Effector memory CD4-positive, alpha-beta T cell (primary cell): Measurements from ENCODE around the gene CMTM1.
A peak's percentile ranks its signal among the peaks of the same experiment; 100 is the strongest.

ENCODE experiments used
- DNase-seq, 3 donors: peaks; one replicate each; pipeline ENCODE4 v3.0.0-alpha.2; 2020
- H3K27ac ChIP-seq: 2 replicates; pipeline ENCODE4 v1.7.0; 2013; ENCODE audit warnings: mild to moderate bottlenecking, low read length, moderate library complexity; ENCODE audit not compliant: insufficient read depth, poor library complexity, severe bottlenecking
- H3K27me3 ChIP-seq: replicated peaks from 2 replicates; pipeline ENCODE4 v1.7.0; 2013; ENCODE audit warnings: mild to moderate bottlenecking, low read length; ENCODE audit not compliant: insufficient read depth, control insufficient read depth, poor library complexity, severe bottlenecking
- H3K36me3 ChIP-seq: 2 replicates; pipeline ENCODE4 v1.7.0; 2013; ENCODE audit warnings: mild to moderate bottlenecking, low read length, moderate library complexity; ENCODE audit not compliant: control insufficient read depth, insufficient read depth
- H3K4me1 ChIP-seq: 2 replicates; pipeline ENCODE4 v1.7.0; 2013; ENCODE audit warnings: low read length, mild to moderate bottlenecking; ENCODE audit not compliant: control insufficient read depth, insufficient read depth, poor library complexity, severe bottlenecking
- H3K4me3 ChIP-seq: 2 replicates; pipeline ENCODE4 v1.7.0; 2013; ENCODE audit warnings: low read length, low read depth, mild to moderate bottlenecking; ENCODE audit not compliant: insufficient read depth, poor library complexity, severe bottlenecking
- H3K9me3 ChIP-seq: 2 replicates; pipeline ENCODE4 v1.7.0; 2013; ENCODE audit warnings: mild to moderate bottlenecking, low read length, moderate library complexity; ENCODE audit not compliant: control insufficient read depth

The CMTM1 gene

GRCh38 chr16:66549284-66550131 lies 16.7 kb upstream of the CMTM1 start, which contains the start of gene TK2:
Gene TK2, minus strand, starts transcription at chr16:66550122. Its CDS starts 61 bp downstream, at chr16:66550061.
- no peaks in the 10 kb centered on the region for H3K36me3 ChIP-seq
- peak within 1 kb of the TSS; percentile 60 for H3K4me3 ChIP-seq
- H3K27ac ChIP-seq: peak within 1 kb of the TSS; percentile 85
- H3K27me3 ChIP-seq: no peaks in the 10 kb centered on the region
- no peaks in the 10 kb centered on the region for H3K9me3 ChIP-seq
- peaks cover 40% of the 10 kb centered on the region for H3K4me1 ChIP-seq
- peak; percentile 23 to 49 (median 40) for DNase-seq

- H3K27me3 ChIP-seq: no peaks in the 10 kb centered on the region
- H3K36me3 ChIP-seq: no peaks in the 10 kb centered on the region
- H3K9me3 ChIP-seq: no peaks in the 10 kb centered on the region
- H3K4me3 ChIP-seq: peak overlapping the region; percentile 84
- peaks cover 56% of the 10 kb centered on the region for H3K4me1 ChIP-seq
- H3K27ac ChIP-seq: peak overlapping the region; percentile 86
- peak; percentile 38 to 57 (median 44) for DNase-seq
Measured at GRCh38 chr16:66551348-66551759, 14.9 kb upstream of the CMTM1 start.

DNA sequence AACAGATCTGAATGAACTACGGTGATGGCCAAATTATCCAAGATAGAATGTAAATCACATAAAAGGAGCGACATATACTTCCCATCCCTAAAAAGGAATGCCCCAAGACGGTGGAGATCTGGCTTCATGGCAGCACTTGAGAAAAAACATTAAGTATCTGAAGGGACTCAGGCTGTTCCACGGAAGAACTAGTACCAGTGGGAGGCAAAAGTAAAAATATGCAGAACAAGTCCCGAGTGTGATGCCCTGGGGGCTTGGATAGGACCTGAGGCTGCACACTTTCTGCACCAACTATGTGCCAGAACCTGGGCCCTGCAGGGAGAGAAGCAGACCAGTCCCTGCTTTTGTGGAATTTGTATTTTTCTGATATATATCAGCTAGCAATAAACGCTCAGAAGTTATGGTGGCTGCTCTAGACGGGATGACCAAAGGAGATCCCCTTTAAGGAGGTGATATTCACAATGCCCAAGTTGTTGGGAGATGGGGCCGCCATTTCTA lies 14.4 kb upstream of the CMTM1 start:
- DNase-seq: peak in 1 of 3 donors; percentile 3
- Histone ChIP-seq H3K4me1 (peaks cover 56% of the 10 kb centered on the region), H3K27ac (peak overlapping the region; percentile 86), H3K27me3 (no peaks in the 10 kb centered on the region), H3K4me3 (peak overlapping the region; percentile 84), H3K9me3 (no peaks in the 10 kb centered on the region), H3K36me3 (no peaks in the 10 kb centered on the region)

DNA sequence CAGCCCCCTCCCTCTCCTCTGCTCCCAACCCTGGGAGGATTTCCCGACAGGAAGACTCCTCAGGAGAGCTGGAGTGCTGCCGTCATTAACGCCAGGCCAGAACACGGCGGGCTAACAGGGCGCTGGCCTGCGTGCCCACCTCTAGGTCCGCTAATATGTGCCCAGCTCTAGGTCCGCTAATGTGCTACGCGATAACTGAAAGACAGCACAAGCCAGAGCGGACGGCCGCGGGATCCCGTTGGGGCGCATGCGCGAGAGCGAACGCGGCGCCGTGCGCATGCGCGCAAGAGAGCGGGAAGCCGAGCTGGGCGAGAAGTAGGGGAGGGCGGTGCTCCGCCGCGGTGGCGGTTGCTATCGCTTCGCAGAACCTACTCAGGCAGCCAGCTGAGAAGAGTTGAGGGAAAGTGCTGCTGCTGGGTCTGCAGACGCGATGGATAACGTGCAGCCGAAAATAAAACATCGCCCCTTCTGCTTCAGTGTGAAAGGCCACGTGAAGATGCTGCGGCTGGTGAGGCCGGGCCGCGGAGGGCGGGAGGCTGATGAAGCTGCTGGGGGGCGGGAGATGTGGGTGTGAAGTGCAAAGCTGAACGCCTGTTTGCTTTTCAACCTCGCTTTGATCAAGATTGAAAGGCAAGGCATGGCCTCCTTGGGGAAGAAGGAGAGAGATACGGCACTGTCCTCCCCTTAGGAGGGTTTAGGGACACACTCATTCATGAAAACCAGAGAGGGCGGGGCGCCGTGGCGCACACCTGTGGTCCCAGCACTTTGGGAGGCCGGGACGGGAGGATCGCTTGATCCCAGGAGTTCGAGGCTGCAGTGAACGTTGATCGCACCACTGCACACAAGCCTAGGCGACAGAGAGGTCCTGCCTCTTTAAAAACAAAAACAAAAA lies 13.7 kb upstream of the CMTM1 start, which contains the start of gene CKLF:
Gene CKLF (plus strand): TSS at position 291 of the 892 bp plus-strand sequence. CDS start 140 bp downstream, at position 431.
- H3K4me3 ChIP-seq: peak within 1 kb of the TSS; percentile 84

DNA sequence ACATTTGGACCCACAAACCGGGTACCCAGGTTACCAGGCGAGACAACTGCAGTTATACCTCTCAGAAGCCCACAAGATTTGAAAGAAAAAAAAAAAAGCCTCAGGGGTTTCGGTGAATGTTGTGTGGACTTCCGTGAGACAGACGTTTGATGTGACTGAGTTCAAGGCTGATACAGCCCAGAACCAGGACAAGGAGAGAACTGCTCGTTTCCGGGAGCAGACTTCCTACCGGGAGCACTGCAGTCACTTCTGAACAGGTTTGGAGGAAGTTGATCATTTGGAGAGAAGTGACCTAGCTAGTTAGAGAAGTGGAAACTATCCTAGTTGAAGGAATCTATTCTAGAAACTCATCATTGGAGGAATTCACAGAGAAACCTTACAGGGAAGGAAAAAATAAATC lies 13.0 kb upstream of the CMTM1 start:
- no peaks in the 10 kb centered on the region for H3K27me3 ChIP-seq
- H3K9me3 ChIP-seq: no peaks in the 10 kb centered on the region
- peak overlapping the region; percentile 86 for H3K27ac ChIP-seq
- DNase-seq: peak in 1 of 3 donors; percentile 6
- H3K4me1 ChIP-seq: peaks cover 55% of the 10 kb centered on the region
- H3K36me3 ChIP-seq: peaks cover 2% of the 10 kb centered on the region
- peak overlapping the region; percentile 84 for H3K4me3 ChIP-seq

More for the DNA sequence above, 13.7 kb upstream of the CMTM1 start, which contains the start of gene CKLF:
- H3K36me3 ChIP-seq: no peaks in the 10 kb centered on the region
- peaks cover 56% of the 10 kb centered on the region for H3K4me1 ChIP-seq
- DNase-seq: peak; percentile 84 to 86 (median 85)
- peak within 1 kb of the TSS; percentile 86 for H3K27ac ChIP-seq
- H3K27me3 ChIP-seq: no peaks in the 10 kb centered on the region
- no peaks in the 10 kb centered on the region for H3K9me3 ChIP-seq

DNA sequence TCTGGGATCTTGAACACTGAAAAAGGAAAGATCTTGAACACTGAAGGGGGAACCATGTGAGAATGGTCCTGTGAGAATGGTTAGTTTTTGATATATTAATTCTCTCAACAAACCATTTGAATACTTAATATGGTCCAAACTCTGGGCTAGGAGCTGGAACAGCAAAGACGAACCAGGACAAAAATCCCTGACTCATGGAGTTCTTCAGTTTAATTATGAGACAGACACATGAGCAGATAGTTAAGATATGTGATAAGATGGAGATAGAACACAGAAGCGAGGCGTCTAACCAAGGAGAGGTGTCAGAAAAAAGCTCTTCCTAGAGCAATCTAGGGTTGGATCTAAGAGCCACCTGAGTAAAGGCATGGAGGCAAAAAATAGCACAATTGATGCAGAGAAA lies 12.2 kb upstream of the CMTM1 start:
- Histone ChIP-seq H3K9me3 (no peaks in the 10 kb centered on the region), H3K36me3 (peaks cover 9% of the 10 kb centered on the region), H3K4me3 (peak overlapping the region; percentile 84), H3K27me3 (no peaks in the 10 kb centered on the region), H3K27ac (peak overlapping the region; percentile 86), H3K4me1 (peaks cover 47% of the 10 kb centered on the region)
- DNase-seq: no peak

- Histone ChIP-seq H3K36me3 (peaks cover 13% of the 10 kb centered on the region), H3K4me1 (peaks cover 43% of the 10 kb centered on the region), H3K27ac (peak overlapping the region; percentile 86), H3K9me3 (no peaks in the 10 kb centered on the region), H3K4me3 (no peak overlapping the region), H3K27me3 (no peaks in the 10 kb centered on the region)
- no peak for DNase-seq
Measured at GRCh38 chr16:66554495-66554894, 11.7 kb upstream of the CMTM1 start.

DNA sequence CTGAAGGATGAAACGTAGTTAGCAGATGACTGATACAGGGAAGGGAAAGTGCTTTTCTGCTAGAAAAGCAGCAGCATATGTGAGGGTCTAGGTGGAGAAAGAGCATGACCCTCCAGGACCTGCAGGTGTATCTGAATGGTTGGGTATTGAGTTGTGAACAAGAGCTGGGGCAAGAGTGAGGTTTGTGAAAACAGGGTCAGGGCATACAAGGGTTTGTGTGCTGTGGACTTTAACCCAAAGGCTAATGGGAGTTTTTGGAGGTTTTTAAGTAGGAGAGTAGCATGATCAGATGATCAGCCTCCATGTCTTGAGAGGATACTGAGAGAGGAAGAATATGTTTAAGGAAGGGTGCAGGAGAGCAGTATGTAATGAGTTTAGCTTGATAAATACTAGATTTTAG lies 6.1 kb upstream of the CMTM1 start:
- H3K4me1 ChIP-seq: peaks cover 41% of the 10 kb centered on the region
- no peaks in the 10 kb centered on the region for H3K9me3 ChIP-seq
- H3K4me3 ChIP-seq: no peak overlapping the region
- H3K27me3 ChIP-seq: no peaks in the 10 kb centered on the region
- DNase-seq: no peak
- H3K27ac ChIP-seq: no peak overlapping the region
- peaks cover 13% of the 10 kb centered on the region for H3K36me3 ChIP-seq

GRCh38 chr16:66561381-66562080 lies 4.7 kb upstream of the CMTM1 start:
- H3K27ac ChIP-seq: peak overlapping the region; percentile 41
- H3K36me3 ChIP-seq: peaks cover 24% of the 10 kb centered on the region
- no peak for DNase-seq

More at GRCh38 chr16:66561381-66562080, 4.7 kb upstream of the CMTM1 start:
- no peaks in the 10 kb centered on the region for H3K9me3 ChIP-seq
- no peaks in the 10 kb centered on the region for H3K27me3 ChIP-seq
- no peak overlapping the region for H3K4me3 ChIP-seq
- H3K4me1 ChIP-seq: peaks cover 30% of the 10 kb centered on the region
